HepG2 (cell line): ENCODE data around the gene TAGLN. TPM values are rescaled to one million over a fixed set of nuclear protein-coding genes. Genes with fewer than 3 reads are reported as not detected.

Experiments used
- ATAC-seq: fragments of 200-7000 bp; cut with Tn5 transposase; 3 replicates; pipeline ENCODE4 v1.9.1; 2020; ENCODE audit warnings: mild to moderate bottlenecking, moderate library complexity
- BruUV-seq: library from RNA; stranded (reverse); fragments of 400-500 nt; replicated peaks from 2 replicates; lab custom pipeline; 2021; lab: Mats Ljungman, UMichigan
- CTCF ChIA-PET: fragments of 300-600 bp; formaldehyde crosslinking; extraction: SDS; loops from one replicate; lab custom pipeline; 2021; ENCODE audit warnings: low total read pairs, inconsistent platforms, low intra/inter-chr PET ratio; lab: Yijun Ruan, JAX
- POLR2A ChIA-PET: fragments of 350-600 bp; sonication (Branson Sonifier 250); formaldehyde crosslinking; loops from one replicate; lab custom pipeline; 2020; ENCODE audit warnings: antibody characterized with exemption, inconsistent platforms; lab: Yijun Ruan, JAX
- DNase-seq: peaks from one replicate; pipeline ENCODE4 v3.0.0-alpha.2; 2015; ENCODE audit warnings: low spot score
- FAIRE-seq: peaks from 3 replicates; lab custom pipeline; 2011; peaks lifted over from hg19 to GRCh38; lab: Jason Lieb, UNC
- H2AFZ ChIP-seq: one replicate; pipeline ENCODE4 v1.6.1; 2011; ENCODE audit warnings: low read length, inconsistent platforms
- H3K27ac ChIP-seq: fragments of 300-600 bp; 3 replicates; pipeline ENCODE4 v1.8.0; 2011; ENCODE audit warnings: mixed run types, mild to moderate bottlenecking, mixed read lengths, low read length, inconsistent platforms; ENCODE audit not compliant: insufficient read depth; ENCODE audit errors: extremely low read length
- H3K27me3 ChIP-seq, 2 experiments: fragments of 200-600 bp in 1 of 2; 2 replicates in 1 of 2; 3 replicates in 1 of 2; pipeline versions ENCODE4 v1.6.0 to v1.8.0; 2011; ENCODE audit warnings: low read length in 2 of 2, mild to moderate bottlenecking in 2 of 2, moderate library complexity in 2 of 2, inconsistent platforms in 1 of 2; ENCODE audit not compliant: insufficient read depth in 2 of 2, control insufficient read depth in 1 of 2
- H3K36me3 ChIP-seq, 2 experiments: fragments of 200-600 bp in 1 of 2; replicated peaks in 1 of 2; 2 replicates in 1 of 2; 3 replicates in 1 of 2; pipeline versions ENCODE4 v1.5.1 to v1.8.0; 2011; ENCODE audit warnings: low read length in 2 of 2, inconsistent platforms in 1 of 2; ENCODE audit not compliant: insufficient read depth in 2 of 2, control insufficient read depth in 1 of 2
- H3K4me1 ChIP-seq: 2 replicates; pipeline ENCODE4 v1.5.1; 2012; ENCODE audit warnings: low read length, inconsistent platforms; ENCODE audit not compliant: insufficient read depth
- H3K4me2 ChIP-seq: 2 replicates; pipeline ENCODE4 v1.6.0; 2011; ENCODE audit warnings: low read depth, low read length, inconsistent platforms
- H3K4me3 ChIP-seq, 3 experiments: fragments of 200-600 bp in 1 of 3; sonication (generic), shearing (Covaris generic) in 1 of 3; replicated peaks in 1 of 3; 2 replicates each; pipeline ENCODE4 v1.5.1; 2011 to 2016; ENCODE audit warnings: low read length in 3 of 3, inconsistent platforms in 2 of 3, low read depth in 2 of 3, mild to moderate bottlenecking in 2 of 3, control low read depth in 1 of 3, mixed read lengths in 1 of 3; ENCODE audit not compliant: insufficient read depth in 1 of 3
- H3K79me2 ChIP-seq: one replicate; pipeline ENCODE4 v1.6.1; 2011; ENCODE audit warnings: low read length, inconsistent platforms; ENCODE audit not compliant: insufficient read depth
- H3K9ac ChIP-seq: 2 replicates; pipeline ENCODE4 v1.6.0; 2011; ENCODE audit warnings: mild to moderate bottlenecking, low read depth, low read length, inconsistent platforms; ENCODE audit not compliant: insufficient read depth
- H3K9me3 ChIP-seq: 2 replicates; pipeline ENCODE4 v1.5.1; 2012; ENCODE audit warnings: mild to moderate bottlenecking, low read length
- H4K20me1 ChIP-seq: 2 replicates; pipeline ENCODE4 v1.6.0; 2011; ENCODE audit warnings: inconsistent platforms, mild to moderate bottlenecking, low read length, moderate library complexity; ENCODE audit not compliant: insufficient read depth
- CBFB ChIP-seq: sonication (generic); formaldehyde crosslinking; IDR thresholded peaks from 2 replicates; pipeline ENCODE4 v1.4.0; 2020; ENCODE audit warnings: missing genetic modification reagents
- E2F2 ChIP-seq: sonication (generic); formaldehyde crosslinking; IDR thresholded peaks from 2 replicates; pipeline ENCODE4 v1.4.0; 2020; ENCODE audit warnings: missing genetic modification reagents, borderline replicate concordance
- ESRRA ChIP-seq: sonication (generic); formaldehyde crosslinking; IDR thresholded peaks from 2 replicates; pipeline ENCODE4 v1.5.1; 2020; ENCODE audit warnings: mild to moderate bottlenecking, low read depth, missing genetic modification reagents
- SETDB1 ChIP-seq: sonication (generic); formaldehyde crosslinking; IDR thresholded peaks from 2 replicates; pipeline ENCODE4 v1.5.1; 2020; ENCODE audit warnings: missing genetic modification reagents, mild to moderate bottlenecking, borderline replicate concordance
- SMARCE1 ChIP-seq: fragments of 450-650 bp; IDR thresholded peaks from 2 replicates; pipeline ENCODE4 v1.6.1; 2017; ENCODE audit warnings: borderline replicate concordance
- THRA ChIP-seq: sonication (generic); formaldehyde crosslinking; IDR thresholded peaks from 2 replicates; pipeline ENCODE4 v1.4.0; 2020; ENCODE audit warnings: missing genetic modification reagents, borderline replicate concordance
- YEATS2 ChIP-seq: sonication (generic); formaldehyde crosslinking; IDR thresholded peaks from 2 replicates; pipeline ENCODE4 v1.4.0; 2020; ENCODE audit warnings: missing genetic modification reagents, borderline replicate concordance
- ZNF225 ChIP-seq: sonication (generic); formaldehyde crosslinking; IDR thresholded peaks from 2 replicates; pipeline ENCODE4 v1.4.0; 2020; ENCODE audit warnings: mild to moderate bottlenecking, missing genetic modification reagents
- ZNF333 ChIP-seq: sonication (generic); formaldehyde crosslinking; IDR thresholded peaks from 2 replicates; pipeline ENCODE4 v1.4.0; 2020; ENCODE audit warnings: mild to moderate bottlenecking, missing genetic modification reagents, borderline replicate concordance
- ZNF451 ChIP-seq: sonication (generic); formaldehyde crosslinking; IDR thresholded peaks from 2 replicates; pipeline ENCODE4 v1.5.0; 2020; ENCODE audit warnings: mild to moderate bottlenecking, missing genetic modification reagents
- ZNF75D ChIP-seq: sonication (generic); formaldehyde crosslinking; IDR thresholded peaks from 2 replicates; pipeline ENCODE4 v1.8.1; 2023; ENCODE audit warnings: missing genetic modification reagents, mild to moderate bottlenecking, borderline replicate concordance
- WGBS: methylation state at CpG from one replicate; pipeline ENCODE4 v1.1.6; 2017; ENCODE audit warnings: low lambda C conversion rate; 5-methylcytosine and 5-hydroxymethylcytosine counted together
- in situ Hi-C: cut with HindIII; loops from 2 replicates; pipeline ENCODE4 v1.10.0; 2017; ENCODE audit warnings: low pct_unique_long_range_greater_than_20kb; ENCODE audit not compliant: extremely low pct_ligation_motif_present
- intact Hi-C: fragments of 100-400 bp; cut with micrococcal nuclease; formaldehyde crosslinking; loops from one replicate; pipeline ENCODE4 v1.10.0; 2022; ENCODE audit not compliant: unreplicated experiment
- polyA plus RNA-seq, 8 experiments: library from polyadenylated mRNA; depleted of rRNA in 3 of 8; stranded (reverse) in 7 of 8; unstranded in 1 of 8; fragments of >200 nt; fragmentation: Illumina TruSeq in 4 of 8; extraction: Trizol in 4 of 8; gene quantifications; 2 replicates each; pipeline versions ENCODE4 v1.2.1 to v1.2.3, GENCODE V29; 2011 to 2016; ENCODE audit warnings: low read depth in 4 of 8, missing spikeins in 1 of 8, mixed read lengths in 1 of 8; ENCODE audit not compliant: insufficient read depth in 1 of 8
- total RNA-seq, 5 experiments: library from RNA; depleted of rRNA; stranded (reverse); fragments of >200 nt; fragmentation: Illumina TruSeq; extraction: Trizol; gene quantifications; 2 replicates each; pipeline ENCODE4 v1.2.3, GENCODE V29; 2016; ENCODE audit warnings: low read depth in 1 of 5

TAGLN gene
- total and polyA plus RNA-seq, 2 of the 13 experiments (the other 11 are each of a cell fraction or from before 2014, with no cell fraction given): 12.6 to 75.4 TPM

GRCh38 chr11:117189941-117190544 lies 9.1 kb upstream of the TAGLN start:
- WGBS: 97% methylated on average over 1 of the region's 8 CpGs
- FAIRE-seq (no peak), ATAC-seq (no peak), DNase-seq (no peak)
- H3K9me3 ChIP-seq: no peaks in the 10 kb centered on the region
- H3K79me2 ChIP-seq: no peaks in the 10 kb centered on the region
- H4K20me1 ChIP-seq: no peaks in the 10 kb centered on the region
- in situ Hi-C loops (no loop called here), intact Hi-C loops (no loop called here)
- CTCF ChIA-PET: no interaction called here
- peaks cover 9% of the 10 kb centered on the region for H3K4me1 ChIP-seq
- no peak overlapping the region for H3K27ac ChIP-seq
- POLR2A ChIA-PET: no interaction called here
- no peaks in the 10 kb centered on the region for H3K27me3 ChIP-seq
- peaks cover 8 to 18% of the 10 kb centered on the region in 2 experiments; a peak in 4 of 5 replicates for H3K36me3 ChIP-seq
- H3K4me2 ChIP-seq: no peak overlapping the region
- H3K4me3 ChIP-seq: no peak overlapping the region
- BruUV-seq: no TSS peak
- H3K9ac ChIP-seq: no peak overlapping the region
- TF ChIP-seq ZNF451 (CRISPR knock-in tag) (no peak), CBFB (no peak), ZNF225 (no peak), E2F2 (CRISPR knock-in tag) (no peak), ZNF333 (CRISPR knock-in tag) (no peak), SMARCE1 (no peak), THRA (CRISPR knock-in tag) (no peak), SETDB1 (CRISPR knock-in tag) (no peak), YEATS2 (CRISPR knock-in tag) (no peak), ESRRA (CRISPR knock-in tag) (no peak), ZNF75D (CRISPR knock-in tag) (no peak)
- H2AFZ ChIP-seq: no peak overlapping the region
